ENCODE data around the gene PIGA. TPM values are rescaled to one million over a fixed set of nuclear protein-coding genes. Genes with fewer than 3 reads are reported as not detected.

PIGA gene
- total RNA-seq, 1 experiment from 2014 or later: 11.3 TPM

DNA sequence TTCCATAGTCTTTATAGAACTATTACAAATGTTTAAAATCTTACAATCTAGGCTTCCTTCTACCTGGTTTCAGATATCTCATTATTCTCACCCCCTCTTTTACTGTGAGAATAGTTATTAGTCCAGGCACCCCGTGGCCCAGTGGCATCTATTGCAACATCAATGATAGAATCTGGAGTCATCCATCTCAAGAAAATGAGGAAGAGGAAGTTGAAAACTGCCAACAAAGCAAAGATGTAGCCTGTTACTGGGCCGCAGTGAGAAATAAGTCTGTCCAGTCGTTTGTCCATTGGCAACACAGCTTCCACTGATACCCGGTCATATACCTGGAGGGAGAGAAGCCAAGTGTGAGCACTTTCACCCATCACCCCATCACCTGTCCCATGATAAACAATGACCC lies 13.9 kb downstream of the PIGA start (continued):
- TF ChIP-seq, protein P1, sequence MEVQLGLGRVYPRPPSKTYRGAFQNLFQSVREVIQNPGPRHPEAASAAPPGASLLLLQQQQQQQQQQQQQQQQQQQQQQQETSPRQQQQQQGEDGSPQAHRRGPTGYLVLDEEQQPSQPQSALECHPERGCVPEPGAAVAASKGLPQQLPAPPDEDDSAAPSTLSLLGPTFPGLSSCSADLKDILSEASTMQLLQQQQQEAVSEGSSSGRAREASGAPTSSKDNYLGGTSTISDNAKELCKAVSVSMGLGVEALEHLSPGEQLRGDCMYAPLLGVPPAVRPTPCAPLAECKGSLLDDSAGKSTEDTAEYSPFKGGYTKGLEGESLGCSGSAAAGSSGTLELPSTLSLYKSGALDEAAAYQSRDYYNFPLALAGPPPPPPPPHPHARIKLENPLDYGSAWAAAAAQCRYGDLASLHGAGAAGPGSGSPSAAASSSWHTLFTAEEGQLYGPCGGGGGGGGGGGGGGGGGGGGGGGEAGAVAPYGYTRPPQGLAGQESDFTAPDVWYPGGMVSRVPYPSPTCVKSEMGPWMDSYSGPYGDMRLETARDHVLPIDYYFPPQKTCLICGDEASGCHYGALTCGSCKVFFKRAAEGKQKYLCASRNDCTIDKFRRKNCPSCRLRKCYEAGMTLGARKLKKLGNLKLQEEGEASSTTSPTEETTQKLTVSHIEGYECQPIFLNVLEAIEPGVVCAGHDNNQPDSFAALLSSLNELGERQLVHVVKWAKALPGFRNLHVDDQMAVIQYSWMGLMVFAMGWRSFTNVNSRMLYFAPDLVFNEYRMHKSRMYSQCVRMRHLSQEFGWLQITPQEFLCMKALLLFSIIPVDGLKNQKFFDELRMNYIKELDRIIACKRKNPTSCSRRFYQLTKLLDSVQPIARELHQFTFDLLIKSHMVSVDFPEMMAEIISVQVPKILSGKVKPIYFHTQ (CRISPR knock-in tag; IDR thresholded peaks at IDR 0.05): no peak
- TF ChIP-seq, protein P2, sequence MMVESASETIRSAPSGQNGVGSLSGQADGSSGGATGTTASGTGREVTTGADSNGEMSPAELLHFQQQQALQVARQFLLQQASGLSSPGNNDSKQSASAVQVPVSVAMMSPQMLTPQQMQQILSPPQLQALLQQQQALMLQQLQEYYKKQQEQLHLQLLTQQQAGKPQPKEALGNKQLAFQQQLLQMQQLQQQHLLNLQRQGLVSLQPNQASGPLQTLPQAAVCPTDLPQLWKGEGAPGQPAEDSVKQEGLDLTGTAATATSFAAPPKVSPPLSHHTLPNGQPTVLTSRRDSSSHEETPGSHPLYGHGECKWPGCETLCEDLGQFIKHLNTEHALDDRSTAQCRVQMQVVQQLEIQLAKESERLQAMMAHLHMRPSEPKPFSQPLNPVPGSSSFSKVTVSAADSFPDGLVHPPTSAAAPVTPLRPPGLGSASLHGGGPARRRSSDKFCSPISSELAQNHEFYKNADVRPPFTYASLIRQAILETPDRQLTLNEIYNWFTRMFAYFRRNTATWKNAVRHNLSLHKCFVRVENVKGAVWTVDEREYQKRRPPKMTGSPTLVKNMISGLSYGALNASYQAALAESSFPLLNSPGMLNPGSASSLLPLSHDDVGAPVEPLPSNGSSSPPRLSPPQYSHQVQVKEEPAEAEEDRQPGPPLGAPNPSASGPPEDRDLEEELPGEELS (CRISPR knock-in tag; IDR thresholded peaks at IDR 0.05): no peak
- TF ChIP-seq ZNF671 (CRISPR knock-in tag; IDR thresholded peaks at IDR 0.05) (no peak), ESRRA (CRISPR knock-in tag; IDR thresholded peaks at IDR 0.05; ENCODE audit: borderline replicate concordance) (no peak), MYBL2 (CRISPR knock-in tag; IDR thresholded peaks at IDR 0.05) (no peak), GTF2I (CRISPR knock-in tag; conservative IDR thresholded peaks at IDR 0.05) (no peak)
- TF ChIP-seq, protein P3, sequence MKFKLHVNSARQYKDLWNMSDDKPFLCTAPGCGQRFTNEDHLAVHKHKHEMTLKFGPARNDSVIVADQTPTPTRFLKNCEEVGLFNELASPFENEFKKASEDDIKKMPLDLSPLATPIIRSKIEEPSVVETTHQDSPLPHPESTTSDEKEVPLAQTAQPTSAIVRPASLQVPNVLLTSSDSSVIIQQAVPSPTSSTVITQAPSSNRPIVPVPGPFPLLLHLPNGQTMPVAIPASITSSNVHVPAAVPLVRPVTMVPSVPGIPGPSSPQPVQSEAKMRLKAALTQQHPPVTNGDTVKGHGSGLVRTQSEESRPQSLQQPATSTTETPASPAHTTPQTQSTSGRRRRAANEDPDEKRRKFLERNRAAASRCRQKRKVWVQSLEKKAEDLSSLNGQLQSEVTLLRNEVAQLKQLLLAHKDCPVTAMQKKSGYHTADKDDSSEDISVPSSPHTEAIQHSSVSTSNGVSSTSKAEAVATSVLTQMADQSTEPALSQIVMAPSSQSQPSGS (CRISPR knock-in tag; IDR thresholded peaks at IDR 0.05; ENCODE audit: borderline replicate concordance, low read depth): no peak

DNA sequence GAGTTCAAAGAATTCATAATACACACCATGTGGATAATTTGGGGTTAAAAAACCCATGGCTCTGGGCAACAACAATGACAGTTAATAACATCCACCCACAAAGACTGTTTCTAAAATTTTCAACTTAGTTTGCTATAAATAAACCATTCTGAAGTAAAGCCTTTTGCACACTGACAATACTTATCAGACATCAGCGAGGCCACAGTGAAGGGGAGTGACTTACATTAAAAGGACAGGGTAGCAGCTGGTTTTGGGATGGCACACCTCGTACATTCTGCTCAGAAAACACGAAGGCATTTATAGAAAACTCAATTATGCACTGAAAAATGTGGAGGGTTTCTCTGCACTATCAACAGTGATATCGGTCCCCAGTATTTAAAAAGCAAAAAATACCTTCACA lies 15.0 kb downstream of the PIGA start:
- Mint-ChIP-seq H3K27me3 (ENCODE audit: low read depth) (no peaks in the 10 kb centered on the region), H3K36me3 (peaks cover 14% of the 10 kb centered on the region), H3K4me1 (no peaks in the 10 kb centered on the region), H3K27ac (no peak overlapping the region), H3K9me3 (no peaks in the 10 kb centered on the region), H3K4me3 (no peak overlapping the region)
- DNase-seq (ENCODE audit: low spot score) (no peak), ATAC-seq (no peak)
- ChIA-PET CTCF (no interaction called here), POLR2A (no interaction called here)
- TF ChIP-seq JAZF1 (CRISPR knock-in tag; IDR thresholded peaks at IDR 0.05) (no peak), MXD4 (CRISPR knock-in tag; IDR thresholded peaks at IDR 0.05; ENCODE audit: borderline replicate concordance) (no peak), CBFB (CRISPR knock-in tag; IDR thresholded peaks at IDR 0.05; ENCODE audit: low read depth) (no peak), ZNF138 (CRISPR knock-in tag; conservative IDR thresholded peaks at IDR 0.05) (no peak), HMGA2 (CRISPR knock-in tag; IDR thresholded peaks at IDR 0.05) (no peak), TP53 (CRISPR knock-in tag; IDR thresholded peaks at IDR 0.05) (no peak), GTF2I (CRISPR knock-in tag; conservative IDR thresholded peaks at IDR 0.05) (no peak), PRRX2 (CRISPR knock-in tag; IDR thresholded peaks at IDR 0.05) (no peak), ATF1 (CRISPR knock-in tag; IDR thresholded peaks at IDR 0.05) (no peak), IRF2 (CRISPR knock-in tag; IDR thresholded peaks at IDR 0.05; ENCODE audit: borderline replicate concordance, low read depth) (no peak), ZNF232 (CRISPR knock-in tag; IDR thresholded peaks at IDR 0.05) (no peak)
- TF ChIP-seq, protein P4, sequence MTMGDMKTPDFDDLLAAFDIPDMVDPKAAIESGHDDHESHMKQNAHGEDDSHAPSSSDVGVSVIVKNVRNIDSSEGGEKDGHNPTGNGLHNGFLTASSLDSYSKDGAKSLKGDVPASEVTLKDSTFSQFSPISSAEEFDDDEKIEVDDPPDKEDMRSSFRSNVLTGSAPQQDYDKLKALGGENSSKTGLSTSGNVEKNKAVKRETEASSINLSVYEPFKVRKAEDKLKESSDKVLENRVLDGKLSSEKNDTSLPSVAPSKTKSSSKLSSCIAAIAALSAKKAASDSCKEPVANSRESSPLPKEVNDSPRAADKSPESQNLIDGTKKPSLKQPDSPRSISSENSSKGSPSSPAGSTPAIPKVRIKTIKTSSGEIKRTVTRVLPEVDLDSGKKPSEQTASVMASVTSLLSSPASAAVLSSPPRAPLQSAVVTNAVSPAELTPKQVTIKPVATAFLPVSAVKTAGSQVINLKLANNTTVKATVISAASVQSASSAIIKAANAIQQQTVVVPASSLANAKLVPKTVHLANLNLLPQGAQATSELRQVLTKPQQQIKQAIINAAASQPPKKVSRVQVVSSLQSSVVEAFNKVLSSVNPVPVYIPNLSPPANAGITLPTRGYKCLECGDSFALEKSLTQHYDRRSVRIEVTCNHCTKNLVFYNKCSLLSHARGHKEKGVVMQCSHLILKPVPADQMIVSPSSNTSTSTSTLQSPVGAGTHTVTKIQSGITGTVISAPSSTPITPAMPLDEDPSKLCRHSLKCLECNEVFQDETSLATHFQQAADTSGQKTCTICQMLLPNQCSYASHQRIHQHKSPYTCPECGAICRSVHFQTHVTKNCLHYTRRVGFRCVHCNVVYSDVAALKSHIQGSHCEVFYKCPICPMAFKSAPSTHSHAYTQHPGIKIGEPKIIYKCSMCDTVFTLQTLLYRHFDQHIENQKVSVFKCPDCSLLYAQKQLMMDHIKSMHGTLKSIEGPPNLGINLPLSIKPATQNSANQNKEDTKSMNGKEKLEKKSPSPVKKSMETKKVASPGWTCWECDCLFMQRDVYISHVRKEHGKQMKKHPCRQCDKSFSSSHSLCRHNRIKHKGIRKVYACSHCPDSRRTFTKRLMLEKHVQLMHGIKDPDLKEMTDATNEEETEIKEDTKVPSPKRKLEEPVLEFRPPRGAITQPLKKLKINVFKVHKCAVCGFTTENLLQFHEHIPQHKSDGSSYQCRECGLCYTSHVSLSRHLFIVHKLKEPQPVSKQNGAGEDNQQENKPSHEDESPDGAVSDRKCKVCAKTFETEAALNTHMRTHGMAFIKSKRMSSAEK (CRISPR knock-in tag; IDR thresholded peaks at IDR 0.05; ENCODE audit: borderline replicate concordance): no peak
- TF ChIP-seq, protein P5, sequence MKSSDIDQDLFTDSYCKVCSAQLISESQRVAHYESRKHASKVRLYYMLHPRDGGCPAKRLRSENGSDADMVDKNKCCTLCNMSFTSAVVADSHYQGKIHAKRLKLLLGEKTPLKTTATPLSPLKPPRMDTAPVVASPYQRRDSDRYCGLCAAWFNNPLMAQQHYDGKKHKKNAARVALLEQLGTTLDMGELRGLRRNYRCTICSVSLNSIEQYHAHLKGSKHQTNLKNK (CRISPR knock-in tag; IDR thresholded peaks at IDR 0.05): no peak
- TF ChIP-seq, protein P6, sequence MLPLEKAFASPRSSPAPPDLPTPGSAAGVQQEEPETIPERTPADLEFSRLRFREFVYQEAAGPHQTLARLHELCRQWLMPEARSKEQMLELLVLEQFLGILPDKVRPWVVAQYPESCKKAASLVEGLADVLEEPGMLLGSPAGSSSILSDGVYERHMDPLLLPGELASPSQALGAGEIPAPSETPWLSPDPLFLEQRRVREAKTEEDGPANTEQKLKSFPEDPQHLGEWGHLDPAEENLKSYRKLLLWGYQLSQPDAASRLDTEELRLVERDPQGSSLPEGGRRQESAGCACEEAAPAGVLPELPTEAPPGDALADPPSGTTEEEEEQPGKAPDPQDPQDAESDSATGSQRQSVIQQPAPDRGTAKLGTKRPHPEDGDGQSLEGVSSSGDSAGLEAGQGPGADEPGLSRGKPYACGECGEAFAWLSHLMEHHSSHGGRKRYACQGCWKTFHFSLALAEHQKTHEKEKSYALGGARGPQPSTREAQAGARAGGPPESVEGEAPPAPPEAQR (CRISPR knock-in tag; IDR thresholded peaks at IDR 0.05): no peak
- TF ChIP-seq, protein P7, sequence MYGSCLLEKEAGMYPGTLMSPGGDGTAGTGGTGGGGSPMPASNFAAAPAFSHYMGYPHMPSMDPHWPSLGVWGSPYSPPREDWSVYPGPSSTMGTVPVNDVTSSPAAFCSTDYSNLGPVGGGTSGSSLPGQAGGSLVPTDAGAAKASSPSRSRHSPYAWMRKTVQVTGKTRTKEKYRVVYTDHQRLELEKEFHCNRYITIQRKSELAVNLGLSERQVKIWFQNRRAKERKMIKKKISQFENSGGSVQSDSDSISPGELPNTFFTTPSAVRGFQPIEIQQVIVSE (CRISPR knock-in tag; IDR thresholded peaks at IDR 0.05; ENCODE audit: borderline replicate concordance): no peak
- TF ChIP-seq, protein P8, sequence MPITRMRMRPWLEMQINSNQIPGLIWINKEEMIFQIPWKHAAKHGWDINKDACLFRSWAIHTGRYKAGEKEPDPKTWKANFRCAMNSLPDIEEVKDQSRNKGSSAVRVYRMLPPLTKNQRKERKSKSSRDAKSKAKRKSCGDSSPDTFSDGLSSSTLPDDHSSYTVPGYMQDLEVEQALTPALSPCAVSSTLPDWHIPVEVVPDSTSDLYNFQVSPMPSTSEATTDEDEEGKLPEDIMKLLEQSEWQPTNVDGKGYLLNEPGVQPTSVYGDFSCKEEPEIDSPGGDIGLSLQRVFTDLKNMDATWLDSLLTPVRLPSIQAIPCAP (CRISPR knock-in tag; IDR thresholded peaks at IDR 0.05): no peak
- TF ChIP-seq, protein P9, sequence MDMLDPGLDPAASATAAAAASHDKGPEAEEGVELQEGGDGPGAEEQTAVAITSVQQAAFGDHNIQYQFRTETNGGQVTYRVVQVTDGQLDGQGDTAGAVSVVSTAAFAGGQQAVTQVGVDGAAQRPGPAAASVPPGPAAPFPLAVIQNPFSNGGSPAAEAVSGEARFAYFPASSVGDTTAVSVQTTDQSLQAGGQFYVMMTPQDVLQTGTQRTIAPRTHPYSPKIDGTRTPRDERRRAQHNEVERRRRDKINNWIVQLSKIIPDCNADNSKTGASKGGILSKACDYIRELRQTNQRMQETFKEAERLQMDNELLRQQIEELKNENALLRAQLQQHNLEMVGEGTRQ (CRISPR knock-in tag; IDR thresholded peaks at IDR 0.05): no peak

Measured in WTC11 (cell line).